SH-SY5Y (cell line): ENCODE data around the gene TXNRD3.
A peak's percentile ranks its signal among the peaks of the same experiment; 100 is the strongest.

Experiments
- GATA2 ChIP-seq: IDR thresholded peaks from 2 replicates; pipeline ENCODE4 v1.6.1; 2011; ENCODE audit warnings: mild to moderate bottlenecking, low read depth, low read length
- GATA3 ChIP-seq: IDR thresholded peaks from 2 replicates; pipeline ENCODE4 v1.6.1; 2011; ENCODE audit warnings: low read depth, mild to moderate bottlenecking, low read length, moderate library complexity

TXNRD3 gene

DNA sequence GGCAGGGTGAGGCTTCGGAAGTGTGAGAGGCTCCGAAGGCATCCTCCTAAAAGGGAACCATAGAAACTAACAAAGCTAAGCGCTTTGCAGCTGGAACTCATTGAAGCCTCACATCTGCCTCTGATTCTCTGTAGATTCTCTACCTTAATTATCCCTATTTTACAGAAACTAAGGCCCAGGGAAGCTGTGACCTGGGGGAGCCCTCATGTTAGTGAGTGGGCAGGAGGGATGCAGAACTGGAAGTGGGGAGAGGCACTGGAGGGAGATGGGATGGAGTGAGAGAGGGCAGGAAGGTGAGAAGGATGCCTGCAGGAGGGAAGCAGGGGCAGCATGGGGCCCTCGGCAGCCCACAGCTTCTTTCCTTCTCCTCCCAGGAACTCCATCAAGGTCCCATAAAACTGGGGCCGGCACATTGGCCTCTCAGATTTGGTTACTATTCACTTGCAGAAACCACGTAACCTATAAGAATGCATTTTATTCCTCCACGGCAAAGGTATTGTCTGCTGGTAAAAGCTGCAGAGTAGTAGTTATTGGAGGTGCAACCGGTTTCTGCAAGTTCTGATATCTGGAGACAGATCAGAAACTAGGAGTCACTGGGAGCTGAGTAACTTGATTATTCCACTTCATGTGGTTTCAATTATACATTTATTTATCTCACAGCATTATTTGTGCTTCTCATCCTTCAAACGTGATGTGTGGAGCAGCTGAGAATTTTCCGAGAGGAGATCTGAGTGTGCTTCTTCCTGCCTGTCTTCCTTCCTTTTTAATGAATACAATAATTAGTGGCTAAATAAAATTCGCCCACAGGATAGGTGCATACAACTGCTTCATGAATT lies 25.1 kb upstream of the TXNRD3 start:
- TF ChIP-seq GATA2 (peak; percentile 93), GATA3 (peak; percentile 93)

GRCh38 chr3:126679318-126679751 lies 24.4 kb upstream of the TXNRD3 start:
- TF ChIP-seq GATA2 = no peak
- no peak for TF ChIP-seq GATA3

DNA sequence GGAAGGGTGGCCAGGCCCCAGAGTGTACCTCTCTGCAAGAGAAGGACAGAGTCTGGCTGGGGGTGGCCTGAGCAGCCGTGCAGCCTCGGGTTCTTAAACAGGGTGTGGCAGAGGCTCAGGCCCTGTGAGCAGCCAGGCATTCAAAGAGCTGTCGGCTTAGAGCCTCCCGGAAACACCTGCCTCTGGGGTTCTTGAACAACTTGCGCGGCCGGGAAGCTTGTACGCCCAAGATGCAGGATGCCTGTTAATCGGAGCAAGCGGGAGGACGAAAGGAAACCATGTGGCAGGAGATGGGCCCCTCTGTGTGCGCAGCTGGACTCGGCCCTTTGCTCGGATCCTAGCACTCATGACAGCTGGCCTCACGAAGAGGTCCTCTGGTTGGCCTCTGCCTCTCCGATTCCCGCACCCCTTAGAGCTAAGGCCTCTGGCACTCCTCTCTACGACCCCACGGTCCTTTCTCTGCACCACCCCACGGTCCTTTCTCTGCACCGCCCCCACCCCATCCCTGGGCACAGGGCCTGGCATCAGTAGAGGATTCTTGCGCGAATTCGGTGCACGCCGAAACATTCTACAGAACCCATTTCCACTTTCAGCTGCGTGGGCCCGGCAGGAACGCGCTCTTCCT lies 23.9 kb upstream of the TXNRD3 start:
- no peak for TF ChIP-seq GATA2

GRCh38 chr3:126677862-126678503 lies 23.1 kb upstream of the TXNRD3 start:
- TF ChIP-seq GATA2 (no peak), GATA3 (no peak)

DNA sequence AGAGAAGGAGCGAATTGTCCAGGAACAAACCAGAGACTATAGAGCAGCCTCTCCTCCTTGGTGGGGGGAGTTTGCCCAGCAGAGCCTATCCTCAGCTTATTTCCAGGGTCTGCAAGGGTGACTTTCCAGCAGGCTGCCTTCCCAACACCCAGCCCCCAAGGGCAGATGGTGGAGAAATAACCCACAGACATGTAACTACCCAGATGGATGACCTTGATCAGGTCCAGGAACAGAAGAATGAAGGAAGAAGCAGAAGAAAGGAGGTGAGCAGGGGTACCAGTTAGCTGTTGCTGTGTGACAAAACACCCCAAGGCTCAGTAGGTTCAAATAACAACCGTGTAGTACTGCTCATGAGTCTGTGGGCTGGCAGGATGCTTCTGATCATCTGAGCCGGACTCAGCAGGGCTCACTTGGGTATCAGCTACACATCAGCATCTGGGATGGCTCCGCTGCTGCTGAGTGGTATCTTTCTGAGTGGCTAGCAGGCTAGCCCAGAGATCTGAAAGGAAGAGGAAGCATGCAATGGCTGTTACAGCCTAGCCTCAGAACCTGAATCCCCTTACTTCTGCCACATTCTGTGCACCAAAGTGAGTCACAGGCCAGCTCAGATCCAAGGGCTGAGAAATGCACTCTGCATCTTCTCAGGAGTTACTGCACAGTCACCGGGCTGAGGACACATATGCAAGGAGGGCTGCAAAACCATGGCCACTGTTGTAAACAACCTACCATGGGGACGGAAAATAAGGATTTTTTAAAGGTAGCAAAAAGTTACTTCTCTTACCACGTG lies 22.2 kb upstream of the TXNRD3 start:
- TF ChIP-seq GATA2 = no peak
- no peak for TF ChIP-seq GATA3

DNA sequence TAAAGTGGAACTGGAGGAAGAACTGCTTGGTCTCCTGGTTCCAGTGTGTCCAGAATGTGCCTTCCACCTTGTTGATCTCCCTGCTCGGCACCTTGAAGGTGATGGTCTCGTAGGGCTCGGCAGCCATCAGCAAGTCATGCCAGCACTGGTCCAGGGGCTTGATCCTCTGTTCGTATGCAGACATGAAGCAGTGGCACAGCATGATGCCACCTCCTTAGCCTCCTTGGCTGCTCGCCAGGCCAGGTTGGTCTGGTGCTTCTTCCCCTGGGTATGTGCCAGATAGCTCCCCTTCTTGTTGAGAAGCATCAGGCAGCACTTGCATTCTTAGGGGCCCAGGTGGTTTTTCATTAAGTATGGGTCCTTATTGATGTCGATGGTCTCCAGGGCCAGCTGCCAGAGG lies 17.8 kb upstream of the TXNRD3 start:
- TF ChIP-seq GATA3 (no peak), GATA2 (no peak)

DNA sequence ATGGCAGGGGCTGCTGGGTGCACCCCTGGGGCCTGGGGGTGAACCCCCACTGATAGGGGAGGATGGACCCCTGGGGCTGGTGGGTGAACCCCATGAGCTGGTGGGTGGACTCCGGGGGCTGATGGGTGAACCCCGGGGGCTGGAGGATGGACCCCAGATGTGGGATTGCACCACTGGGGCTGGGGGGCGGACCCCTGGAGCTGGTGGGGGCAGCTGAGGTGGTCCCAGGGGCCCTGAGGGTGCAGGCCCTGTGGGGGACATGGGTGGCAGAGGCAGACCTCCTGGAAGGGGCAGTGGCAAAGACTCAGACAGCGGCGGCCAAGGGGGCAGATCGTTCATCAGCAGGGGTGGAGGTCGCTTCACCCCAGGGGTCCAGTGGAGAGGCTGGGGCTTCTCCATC lies 17.4 kb upstream of the TXNRD3 start:
- TF ChIP-seq GATA3 (no peak), GATA2 (no peak)

- TF ChIP-seq GATA2 = no peak
- no peak for TF ChIP-seq GATA3
Measured at GRCh38 chr3:126671521-126671920, 16.6 kb upstream of the TXNRD3 start.

DNA sequence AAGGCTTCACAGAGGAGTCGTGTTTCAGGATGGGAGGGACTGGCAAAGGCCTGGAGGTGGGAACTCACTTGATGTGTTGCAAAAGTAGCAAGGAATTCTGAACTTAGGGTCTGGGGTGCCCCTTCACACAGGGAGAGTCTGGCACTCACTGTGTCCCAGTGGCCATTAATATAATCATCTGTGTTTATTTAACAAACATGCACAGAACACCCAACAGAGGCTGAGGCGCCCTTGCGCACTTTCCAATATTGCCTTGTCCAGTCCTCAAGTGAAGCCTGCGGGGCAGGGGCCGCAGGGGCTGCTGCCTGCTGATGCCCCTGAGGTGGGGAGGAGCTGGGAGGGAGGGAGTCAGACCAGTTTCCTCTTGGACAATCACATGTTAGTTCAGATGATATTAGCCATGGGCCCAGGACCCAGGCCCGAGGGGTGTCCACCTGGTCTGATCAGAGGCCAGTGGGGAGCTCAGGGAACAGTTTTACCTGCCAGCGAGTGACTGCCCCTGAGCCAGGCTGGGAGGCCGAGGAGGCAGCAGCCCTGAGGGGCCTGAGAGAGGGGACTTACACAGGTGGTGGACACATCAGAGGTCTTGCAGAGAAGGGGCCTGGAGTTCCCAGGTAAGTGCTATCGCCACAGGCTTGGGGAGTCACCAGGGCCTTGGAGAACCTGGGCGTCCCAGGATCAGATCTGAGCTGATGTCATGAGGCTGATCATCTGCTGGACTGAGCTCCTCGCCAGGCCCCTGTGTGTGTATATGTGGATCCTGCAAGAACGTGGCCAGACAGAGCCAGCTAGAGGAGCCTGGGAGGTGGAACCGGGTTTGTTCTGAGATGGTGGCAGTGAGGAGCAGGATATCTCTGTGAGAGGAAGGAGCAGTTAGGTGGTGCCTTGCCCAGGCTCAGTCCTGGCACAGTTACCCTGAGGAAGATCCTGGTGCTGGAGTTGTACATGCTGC lies 13.8 kb upstream of the TXNRD3 start:
- TF ChIP-seq GATA2 = no peak
- no peak for TF ChIP-seq GATA3

GRCh38 chr3:126667631-126668449 lies 12.9 kb upstream of the TXNRD3 start:
- TF ChIP-seq GATA3 (no peak), GATA2 (no peak)

DNA sequence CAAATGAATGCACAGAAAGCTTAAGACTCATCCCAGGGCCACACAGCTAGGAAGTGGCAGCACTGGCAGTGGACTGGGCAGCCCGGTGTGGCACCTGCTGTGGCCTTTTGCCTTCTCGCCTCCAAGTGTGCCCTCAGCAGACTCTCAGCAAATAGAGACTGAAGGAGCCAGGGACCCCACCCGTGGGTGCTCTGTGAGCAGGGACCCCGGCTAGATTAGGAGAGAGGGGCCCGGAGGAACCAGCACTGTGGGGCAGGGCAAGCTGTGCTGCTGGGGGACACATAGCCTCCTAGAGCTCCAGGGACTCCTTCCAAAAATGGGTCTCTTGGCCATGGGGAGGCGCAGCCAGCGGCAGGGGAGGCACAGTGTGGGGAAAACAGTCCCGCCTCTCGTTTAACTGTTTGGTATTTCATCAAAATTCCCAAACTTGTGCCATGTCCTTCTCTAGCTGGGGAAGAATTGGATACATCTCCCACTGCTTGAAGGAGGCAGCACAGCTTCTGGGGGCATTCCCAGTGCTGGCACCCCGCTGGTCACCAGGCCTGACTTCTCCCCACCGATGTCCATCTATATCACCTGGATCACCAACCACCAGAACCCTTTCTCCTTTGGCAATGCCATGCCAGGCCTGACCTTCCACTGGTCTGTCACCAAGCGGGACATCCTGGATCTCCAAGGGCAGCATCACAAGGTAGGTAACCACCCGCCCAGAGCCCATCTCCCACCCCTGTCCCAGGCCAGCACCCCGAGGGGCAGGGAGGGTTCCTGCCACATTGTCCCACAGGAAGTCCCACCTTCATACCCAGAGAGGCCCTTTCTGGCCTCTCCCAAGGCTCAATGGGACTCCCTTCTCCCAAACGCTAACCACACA lies 12.0 kb upstream of the TXNRD3 start:
- TF ChIP-seq GATA2 (no peak), GATA3 (no peak)
